Natural killer cell (primary cell): ENCODE data around the gene TMEM243. TPM values are rescaled to one million over a fixed set of nuclear protein-coding genes. Genes with fewer than 3 reads are reported as not detected.

ENCODE experiments used
- ATAC-seq, 3 donors: fragments of 150-1000 bp in 2 of 3; fragments of 200-7000 bp in 1 of 3; cut with Tn5 transposase; 1 replicate in 1 of 3; 2 replicates in 2 of 3; pipeline ENCODE4 v1.10.0; 2021; ENCODE audit warnings: mild to moderate bottlenecking in 2 of 3, moderate library complexity in 2 of 3
- DNase-seq, 2 donors: peaks; one replicate each; pipeline versions ENCODE4 v3.0.0 to v3.0.0-alpha.2; 2013 to 2021; ENCODE audit warnings: mixed read lengths in 1 of 2
- H3K27ac ChIP-seq: one replicate; pipeline ENCODE4 v1.5.1; 2013; ENCODE audit warnings: mild to moderate bottlenecking, low read length
- H3K27me3 ChIP-seq: one replicate; pipeline ENCODE4 v1.6.1; 2013; ENCODE audit warnings: low read length; ENCODE audit not compliant: control insufficient read depth, insufficient read depth
- H3K36me3 ChIP-seq: one replicate; pipeline ENCODE4 v1.6.1; 2013; ENCODE audit warnings: low read length; ENCODE audit not compliant: control insufficient read depth, insufficient read depth
- H3K4me1 ChIP-seq: one replicate; pipeline ENCODE4 v1.6.1; 2013; ENCODE audit warnings: low read length; ENCODE audit not compliant: control insufficient read depth, insufficient read depth
- H3K4me3 ChIP-seq: one replicate; pipeline ENCODE4 v1.5.1; 2013; ENCODE audit warnings: low read length
- H3K9me3 ChIP-seq: one replicate; pipeline ENCODE4 v1.6.1; 2013; ENCODE audit warnings: low read length; ENCODE audit not compliant: control insufficient read depth, insufficient read depth
- H3K27ac Mint-ChIP-seq, 2 donors: one replicate each; pipeline ENCODE4 v1.8.0; 2022; ENCODE audit warnings: mild to moderate bottlenecking in 2 of 2, mixed read lengths in 2 of 2, moderate library complexity in 1 of 2
- H3K27me3 Mint-ChIP-seq, 2 donors: one replicate each; pipeline ENCODE4 v1.8.0; 2022; ENCODE audit warnings: low read depth in 2 of 2, mixed read lengths in 2 of 2
- H3K36me3 Mint-ChIP-seq: one replicate; pipeline ENCODE4 v1.8.0; 2022; ENCODE audit warnings: mixed read lengths
- H3K4me1 Mint-ChIP-seq, 2 donors: one replicate each; pipeline ENCODE4 v1.8.0; 2022; ENCODE audit warnings: mixed read lengths in 2 of 2
- H3K4me3 Mint-ChIP-seq: one replicate; pipeline ENCODE4 v1.8.0; 2022; ENCODE audit warnings: mild to moderate bottlenecking, moderate library complexity, mixed read lengths
- H3K9me3 Mint-ChIP-seq, 2 donors: one replicate each; pipeline ENCODE4 v1.8.0; 2022; ENCODE audit warnings: mixed read lengths in 2 of 2
- CTCF ChIP-seq: fragments of 200-600 bp; IDR thresholded peaks from one replicate; pipeline ENCODE4 v1.8.0; 2022; ENCODE audit warnings: antibody characterized with exemption
- WGBS: methylation state at CpG from one replicate; pipeline ENCODE4 v1.1.7; 2013; ENCODE audit warnings: missing lambda C conversion rate; ENCODE audit not compliant: insufficient coverage; 5-methylcytosine and 5-hydroxymethylcytosine counted together
- intact Hi-C: fragments of 100-400 bp; cut with micrococcal nuclease; formaldehyde crosslinking; loops from one replicate; pipeline ENCODE4 v1.14.2; 2022
- total RNA-seq, 4 donors: library from RNA; stranded (reverse); fragments of 120-200 nt in 1 of 4; gene quantifications; one replicate each; pipeline versions ENCODE4 v1.2.3 to v1.2.4, GENCODE V29; 2013 to 2022

The TMEM243 gene
- total RNA-seq, 3 donors from 2014 or later (not counting 1 experiment from before 2014, with no cell fraction given) = 52.5 to 61.8 (median 55.2) TPM

DNA sequence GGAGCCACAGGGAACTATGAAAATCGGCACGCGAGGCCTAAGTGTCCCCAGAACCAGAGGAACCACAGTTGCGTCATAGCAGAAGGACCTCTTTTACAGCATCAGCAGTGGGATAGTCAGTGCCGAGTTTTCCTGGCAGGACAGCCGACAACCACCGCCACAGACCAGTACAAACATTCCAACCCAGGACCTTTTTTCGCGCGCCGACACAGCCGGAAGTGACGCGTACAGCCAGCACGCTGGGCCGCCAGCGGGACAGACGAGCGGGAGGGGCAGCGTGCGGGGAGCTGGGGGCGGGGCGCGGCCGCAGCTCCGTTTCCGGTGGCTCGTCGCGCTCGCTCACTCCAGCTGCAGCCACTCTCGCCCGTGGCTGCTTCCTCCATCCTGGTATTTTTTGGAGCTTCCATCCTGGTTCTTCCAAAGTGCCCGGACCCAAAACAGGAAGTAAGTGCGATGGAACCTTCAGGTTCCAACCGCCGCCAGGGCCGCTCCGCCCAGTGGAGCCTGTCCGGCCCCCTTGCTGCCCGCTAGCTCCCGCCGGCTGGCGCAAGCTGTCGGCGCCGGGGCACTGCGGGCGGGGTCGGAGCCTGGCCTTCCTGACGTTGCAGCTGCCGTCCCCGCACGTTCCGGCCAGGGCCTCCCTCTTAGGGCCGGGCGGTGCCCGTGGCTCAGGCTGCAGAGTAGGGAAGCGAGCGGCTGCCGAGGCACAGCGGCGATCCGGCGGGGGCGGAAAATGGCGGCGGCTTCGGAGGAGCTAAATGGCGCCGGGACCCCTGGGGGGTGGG is 67.2 kb downstream of the TMEM243 start, which contains the start of gene DMTF1:
TSS of gene DMTF1 (plus strand) at position 342 of the 785 bp plus-strand sequence. CDS start 12,489 bp downstream, outside the sequence.
- no peak for TF ChIP-seq CTCF
- Histone ChIP-seq H3K36me3 (peaks cover 5% of the 10 kb centered on the region), H3K27me3 (no peaks in the 10 kb centered on the region), H3K4me1 (peaks cover 2% of the 10 kb centered on the region), H3K27ac (peak within 1 kb of the TSS; percentile 93), H3K9me3 (no peaks in the 10 kb centered on the region), H3K4me3 (peak within 1 kb of the TSS; percentile 70)
- Mint-ChIP-seq H3K27ac (peak within 1 kb of the TSS; percentile 94 to 99), H3K4me1 (peaks cover 47% of the 10 kb centered on the region in 2 donors), H3K9me3 (no peaks in the 10 kb centered on the region), H3K4me3 (peak within 1 kb of the TSS; percentile 95), H3K27me3 (no peaks in the 10 kb centered on the region), H3K36me3 (no peaks in the 10 kb centered on the region)
- intact Hi-C loops = loop anchor here (1.0 to 10.0 kb wide), 3 partner anchors 68 to 725 kb away; partner anchors contain the start of genes CROT, DBF4 and SLC25A40
- DNase-seq = peak; percentile 83 to 94
- WGBS = under 1% methylated on average over 71 of the region's 71 CpGs
- peak; percentile 86 to 93 (median 87) for ATAC-seq

- peak overlapping the region; percentile 94 to 99 for H3K27ac Mint-ChIP-seq
- no peaks in the 10 kb centered on the region for H3K9me3 Mint-ChIP-seq
- Histone ChIP-seq H3K27ac (peak overlapping the region; percentile 93), H3K4me3 (peak overlapping the region; percentile 70), H3K4me1 (peaks cover 2% of the 10 kb centered on the region), H3K36me3 (peaks cover 5% of the 10 kb centered on the region), H3K27me3 (no peaks in the 10 kb centered on the region), H3K9me3 (no peaks in the 10 kb centered on the region)
- H3K27me3 Mint-ChIP-seq = no peaks in the 10 kb centered on the region
- no peak for TF ChIP-seq CTCF
- ATAC-seq = peak in 1 of 3 donors; percentile 34
- intact Hi-C loops = loop anchor here (1.0 to 10.0 kb wide), 3 partner anchors 69 to 726 kb away; partner anchors contain the start of genes CROT, DBF4 and SLC25A40
- 14% methylated on average over 12 of the region's 13 CpGs for WGBS
- no peaks in the 10 kb centered on the region for H3K36me3 Mint-ChIP-seq
- no peak for DNase-seq
- H3K4me1 Mint-ChIP-seq = peaks cover 41 to 42% of the 10 kb centered on the region in 2 donors
- peak overlapping the region; percentile 95 for H3K4me3 Mint-ChIP-seq
Measured at GRCh38 chr7:87151729-87152111, 67.8 kb downstream of the TMEM243 start.

GRCh38 chr7:87151002-87151728 is 68.4 kb downstream of the TMEM243 start:
- no peaks in the 10 kb centered on the region for H3K27me3 ChIP-seq
- WGBS = 80% methylated on average over 9 of the region's 9 CpGs
- H3K4me1 ChIP-seq = peaks cover 2% of the 10 kb centered on the region
- peak overlapping the region; percentile 70 for H3K4me3 ChIP-seq
- TF ChIP-seq CTCF = no peak
- H3K36me3 ChIP-seq = peaks cover 5% of the 10 kb centered on the region
- peak overlapping the region; percentile 95 for H3K4me3 Mint-ChIP-seq
- DNase-seq = no peak
- no peaks in the 10 kb centered on the region for H3K9me3 Mint-ChIP-seq
- H3K27me3 Mint-ChIP-seq = no peaks in the 10 kb centered on the region
- no peaks in the 10 kb centered on the region for H3K36me3 Mint-ChIP-seq
- peaks cover 35 to 36% of the 10 kb centered on the region in 2 donors for H3K4me1 Mint-ChIP-seq
- intact Hi-C loops = loop anchor here (5.0 to 10.0 kb wide), 2 partner anchors 194 to 726 kb away; partner anchors contain the start of genes CROT, DBF4 and SLC25A40
- H3K27ac Mint-ChIP-seq = peak overlapping the region; percentile 94 to 99
- H3K27ac ChIP-seq = peak overlapping the region; percentile 93
- ATAC-seq = no peak
- H3K9me3 ChIP-seq = no peaks in the 10 kb centered on the region
